SK-N-MC (cell line): Measurements from ENCODE around the gene DNAAF1.
A peak's percentile ranks its signal among the peaks of the same experiment; 100 is the strongest.

Source experiments
- DNase-seq: peaks from one replicate; pipeline ENCODE4 v3.0.0-alpha.2; 2011; ENCODE audit warnings: low read depth, low spot score
- H3K27ac ChIP-seq: fragments of 200-600 bp; sonication (generic); 2 replicates; pipeline ENCODE4 v1.5.1; 2016; ENCODE audit warnings: mixed run types
- H3K36me3 ChIP-seq: fragments of 200-600 bp; sonication (generic); 2 replicates; pipeline ENCODE4 v1.6.1; 2017; ENCODE audit warnings: antibody characterized with exemption, low read length, mixed read lengths; ENCODE audit not compliant: insufficient read depth
- H3K4me3 ChIP-seq: fragments of 200-600 bp; sonication (generic); 2 replicates; pipeline ENCODE4 v1.5.1; 2016
- H3K9ac ChIP-seq: fragments of 200-600 bp; sonication (generic); 2 replicates; pipeline ENCODE4 v1.8.0; 2017; ENCODE audit warnings: mixed run types, mixed read lengths; ENCODE audit not compliant: insufficient read length
- H3K9me3 ChIP-seq: fragments of 200-600 bp; sonication (generic); 2 replicates; pipeline ENCODE4 v1.6.1; 2017; ENCODE audit warnings: low read depth, mild to moderate bottlenecking, antibody characterized with exemption, low read length, moderate library complexity, mixed read lengths
- EZH2 ChIP-seq: fragments of 200-600 bp; sonication (generic); IDR thresholded peaks from one replicate; pipeline ENCODE4 v1.6.1; 2017; ENCODE audit warnings: antibody characterized with exemption
- FOXP2 ChIP-seq: optimal IDR thresholded peaks from 2 replicates; pipeline ENCODE3; 2011; ENCODE audit warnings: mild to moderate bottlenecking, moderate library complexity; ENCODE audit not compliant: insufficient read depth; ENCODE audit errors: extremely low read length, control extremely low read depth
- POLR2AphosphoS5 ChIP-seq: IDR thresholded peaks from 2 replicates; pipeline ENCODE4 v1.6.1; 2012; ENCODE audit warnings: mild to moderate bottlenecking, low read depth, low read length, borderline replicate concordance

DNAAF1 gene

GRCh38 chr16:84144859-84145639, at the start of gene DNAAF1, which contains the start of gene HSDL1:
TSS of gene DNAAF1 (plus strand) at chr16:84145308. CDS start at chr16:84145441, 133 bp downstream.
TSS of gene HSDL1 (minus strand) at chr16:84145177. CDS start at chr16:84131321, 13,856 bp downstream.
- Histone ChIP-seq H3K4me3 (peak within 1 kb of the TSS; percentile 79), H3K9me3 (no peaks in the 10 kb centered on the region), H3K27ac (no peak within 1 kb of the TSS), H3K9ac (peak within 1 kb of the TSS; percentile 62), H3K36me3 (no peaks in the 10 kb centered on the region)
- no peak for TF ChIP-seq FOXP2
- no peak for TF ChIP-seq POLR2AphosphoS5
- TF ChIP-seq EZH2 = no peak
- DNase-seq = no peak

GRCh38 chr16:84095466-84095865, 49.6 kb upstream of the DNAAF1 start:
- H3K36me3 ChIP-seq = peaks cover 19% of the 10 kb centered on the region; the same call in 1 of the 2 replicates
- H3K4me3 ChIP-seq = no peak overlapping the region
- no peak overlapping the region for H3K27ac ChIP-seq
- TF ChIP-seq EZH2 (no peak), POLR2AphosphoS5 (no peak), FOXP2 (no peak)
- no peak for DNase-seq
- H3K9me3 ChIP-seq = no peaks in the 10 kb centered on the region
- H3K9ac ChIP-seq = no peak overlapping the region

GRCh38 chr16:84096447-84097005, 48.6 kb upstream of the DNAAF1 start:
- Histone ChIP-seq H3K27ac (no peak overlapping the region), H3K36me3 (peaks cover 17% of the 10 kb centered on the region; the same call in 1 of the 2 replicates), H3K4me3 (no peak overlapping the region), H3K9me3 (no peaks in the 10 kb centered on the region), H3K9ac (no peak overlapping the region)
- TF ChIP-seq POLR2AphosphoS5 (no peak), FOXP2 (no peak), EZH2 (no peak)
- DNase-seq = no peak

GRCh38 chr16:84098939-84099338, 46.2 kb upstream of the DNAAF1 start:
- no peaks in the 10 kb centered on the region; the same call in 1 of the 2 replicates for H3K36me3 ChIP-seq
- no peak overlapping the region for H3K4me3 ChIP-seq
- H3K27ac ChIP-seq = no peak overlapping the region
- no peak for TF ChIP-seq POLR2AphosphoS5
- no peak for TF ChIP-seq EZH2
- no peak for TF ChIP-seq FOXP2
- no peak for DNase-seq
- H3K9ac ChIP-seq = no peak overlapping the region
- H3K9me3 ChIP-seq = no peaks in the 10 kb centered on the region

- Histone ChIP-seq H3K36me3 (no peaks in the 10 kb centered on the region), H3K4me3 (no peak overlapping the region), H3K9ac (no peak overlapping the region), H3K9me3 (no peaks in the 10 kb centered on the region), H3K27ac (no peak overlapping the region)
- TF ChIP-seq POLR2AphosphoS5 (no peak), FOXP2 (no peak), EZH2 (no peak)
- no peak for DNase-seq
Measured at GRCh38 chr16:84103678-84104077, 41.4 kb upstream of the DNAAF1 start.

- TF ChIP-seq POLR2AphosphoS5 (no peak), FOXP2 (no peak), EZH2 (no peak)
- Histone ChIP-seq H3K9ac (no peak overlapping the region), H3K4me3 (no peak overlapping the region), H3K36me3 (no peaks in the 10 kb centered on the region), H3K27ac (no peak overlapping the region), H3K9me3 (no peaks in the 10 kb centered on the region)
- no peak for DNase-seq
Measured at GRCh38 chr16:84104231-84104630, 40.9 kb upstream of the DNAAF1 start.

GRCh38 chr16:84105301-84105815, 39.8 kb upstream of the DNAAF1 start:
- Histone ChIP-seq H3K27ac (no peak overlapping the region), H3K9me3 (no peaks in the 10 kb centered on the region), H3K36me3 (no peaks in the 10 kb centered on the region), H3K9ac (no peak overlapping the region), H3K4me3 (no peak overlapping the region)
- DNase-seq = no peak
- TF ChIP-seq POLR2AphosphoS5 (no peak), EZH2 (no peak), FOXP2 (no peak)

- Histone ChIP-seq H3K36me3 (no peaks in the 10 kb centered on the region), H3K4me3 (no peak overlapping the region), H3K27ac (no peak overlapping the region), H3K9ac (no peak overlapping the region), H3K9me3 (no peaks in the 10 kb centered on the region)
- DNase-seq = no peak
- TF ChIP-seq POLR2AphosphoS5 (no peak), EZH2 (no peak), FOXP2 (no peak)
Measured at GRCh38 chr16:84105948-84106740, 39.0 kb upstream of the DNAAF1 start.
